Panc1 (cell line): ENCODE results near the gene SIAH3. TPM values are rescaled to one million over a fixed set of nuclear protein-coding genes. Genes with fewer than 3 reads are reported as not detected.

ENCODE experiments used
- ATAC-seq: fragments of 200-7000 bp; cut with Tn5 transposase; 2 replicates; pipeline ENCODE4 v1.9.1; 2020; ENCODE audit warnings: mild to moderate bottlenecking, moderate library complexity
- BruUV-seq: library from RNA; stranded (reverse); fragments of 400-500 nt; replicated peaks from 2 replicates; lab custom pipeline; 2021; lab: Mats Ljungman, UMichigan
- CTCF ChIA-PET: fragments of 300-600 bp; sonication (Branson Sonifier 250); formaldehyde crosslinking; loops from one replicate; lab custom pipeline; 2022; ENCODE audit warnings: antibody characterized with exemption; lab: Charles Lee
- POLR2A ChIA-PET: fragments of 300-600 bp; sonication (Branson Sonifier 250); formaldehyde crosslinking; loops from one replicate; lab custom pipeline; 2022; ENCODE audit warnings: antibody characterized with exemption; lab: Charles Lee
- DNase-seq: peaks from one replicate; pipeline ENCODE4 v3.0.0-alpha.2; 2010; ENCODE audit warnings: low read depth, low spot score
- H3K27ac ChIP-seq: 2 replicates; pipeline ENCODE4 v1.5.1; 2011; ENCODE audit warnings: mild to moderate bottlenecking, low read length, inconsistent platforms
- H3K27me3 ChIP-seq: fragments of 200-500 bp; sonication (Bioruptor generic); 2 replicates; pipeline ENCODE4 v1.6.0; 2014; ENCODE audit warnings: low read length, inconsistent platforms; ENCODE audit not compliant: control insufficient read depth, insufficient read depth
- H3K36me3 ChIP-seq: fragments of 200-500 bp; sonication (Bioruptor generic); 2 replicates; pipeline ENCODE4 v1.5.1; 2014; ENCODE audit warnings: inconsistent platforms, mild to moderate bottlenecking, low read length, moderate library complexity; ENCODE audit not compliant: control insufficient read depth, insufficient read depth
- H3K4me1 ChIP-seq: 2 replicates; pipeline ENCODE4 v1.5.1; 2011; ENCODE audit warnings: inconsistent platforms, mild to moderate bottlenecking, low read length, moderate library complexity; ENCODE audit not compliant: control insufficient read depth, insufficient read depth
- H3K4me3 ChIP-seq, 2 experiments: 2 replicates each; pipeline ENCODE4 v1.5.1; 2011 to 2012; ENCODE audit warnings: low read depth in 2 of 2, low read length in 2 of 2, mild to moderate bottlenecking in 2 of 2, inconsistent platforms in 1 of 2, moderate library complexity in 1 of 2
- H3K9me3 ChIP-seq: fragments of 200-500 bp; sonication (Bioruptor generic); 2 replicates; pipeline ENCODE4 v1.5.1; 2014; ENCODE audit warnings: low read depth, mild to moderate bottlenecking, inconsistent platforms, low read length, moderate library complexity; ENCODE audit not compliant: control insufficient read depth, insufficient read depth
- POLR2AphosphoS5 ChIP-seq: IDR thresholded peaks from 2 replicates; pipeline ENCODE4 v1.6.1; 2012; ENCODE audit warnings: mild to moderate bottlenecking, low read depth, low read length, moderate library complexity
- SIN3A ChIP-seq: IDR thresholded peaks from 2 replicates; pipeline ENCODE4 v1.6.1; 2012; ENCODE audit warnings: low read depth, mild to moderate bottlenecking, low read length, moderate library complexity, borderline replicate concordance; ENCODE audit not compliant: insufficient read depth
- TCF7L2 ChIP-seq: IDR thresholded peaks from 2 replicates; pipeline ENCODE4 v1.6.1; 2011; ENCODE audit warnings: mild to moderate bottlenecking, low read depth, low read length, inconsistent platforms
- in situ Hi-C: cut with HindIII; loops from 2 replicates; pipeline ENCODE4 v1.10.0; 2016; ENCODE audit warnings: low sequenced_read_pairs, low pct_unique_long_range_greater_than_20kb
- intact Hi-C: fragments of 100-400 bp; cut with micrococcal nuclease; formaldehyde crosslinking; loops from one replicate; pipeline ENCODE4 v1.10.0; 2022; ENCODE audit not compliant: unreplicated experiment
- total RNA-seq: library from RNA; stranded (reverse); gene quantifications from one replicate; pipeline ENCODE4 v1.2.1, GENCODE V29; 2021; ENCODE audit not compliant: unreplicated experiment
- TF ChIP-seq, protein P1 (sequence below): fragments of 450-650 bp; IDR thresholded peaks from 2 replicates; pipeline ENCODE4 v1.5.1; 2017; ENCODE audit warnings: mild to moderate bottlenecking
- TF ChIP-seq, protein P2 (sequence below), 2 experiments: IDR thresholded peaks; 2 replicates each; pipeline ENCODE4 v1.6.1; 2011 to 2012; ENCODE audit warnings: low read depth in 2 of 2, control low read depth in 1 of 2, low read length in 1 of 2, mild to moderate bottlenecking in 1 of 2, moderate library complexity in 1 of 2; ENCODE audit not compliant: insufficient read depth in 1 of 2

SIAH3 gene
- total RNA-seq, 1 experiment from 2014 or later, result not detected

DNA sequence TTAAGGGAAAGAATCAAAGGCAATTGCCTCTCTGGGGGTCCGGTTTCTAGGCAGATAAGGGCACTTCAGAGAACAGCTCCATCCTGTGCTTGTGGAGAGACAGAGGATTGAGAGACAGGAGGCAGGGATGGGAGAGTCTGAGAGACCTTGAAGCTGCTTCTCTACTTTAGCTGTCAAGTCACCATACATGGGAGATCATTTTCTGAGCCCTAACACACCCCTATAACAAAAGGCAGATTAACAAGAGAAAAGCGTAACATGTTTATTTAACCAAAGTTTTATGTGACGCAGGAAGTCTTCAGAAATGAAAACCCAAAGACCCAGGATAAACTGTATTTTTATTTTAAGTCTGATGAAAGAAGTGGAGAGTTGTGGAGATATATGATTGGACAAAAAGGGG lies 101.0 kb downstream of the SIAH3 start:
- POLR2A ChIA-PET, result no interaction called here
- BruUV-seq, result no TSS peak
- no peaks in the 10 kb centered on the region for H3K4me1 ChIP-seq
- in situ Hi-C loops, result no loop called here
- no peak for DNase-seq
- H3K36me3 ChIP-seq, result no peaks in the 10 kb centered on the region
- no peak for ATAC-seq
- no peak overlapping the region for H3K27ac ChIP-seq
- CTCF ChIA-PET, result no interaction called here
- H3K27me3 ChIP-seq, result peaks cover 3% of the 10 kb centered on the region
- H3K4me3 ChIP-seq, result no peak overlapping the region
- TF ChIP-seq TCF7L2, result no peak
- TF ChIP-seq, protein P1, sequence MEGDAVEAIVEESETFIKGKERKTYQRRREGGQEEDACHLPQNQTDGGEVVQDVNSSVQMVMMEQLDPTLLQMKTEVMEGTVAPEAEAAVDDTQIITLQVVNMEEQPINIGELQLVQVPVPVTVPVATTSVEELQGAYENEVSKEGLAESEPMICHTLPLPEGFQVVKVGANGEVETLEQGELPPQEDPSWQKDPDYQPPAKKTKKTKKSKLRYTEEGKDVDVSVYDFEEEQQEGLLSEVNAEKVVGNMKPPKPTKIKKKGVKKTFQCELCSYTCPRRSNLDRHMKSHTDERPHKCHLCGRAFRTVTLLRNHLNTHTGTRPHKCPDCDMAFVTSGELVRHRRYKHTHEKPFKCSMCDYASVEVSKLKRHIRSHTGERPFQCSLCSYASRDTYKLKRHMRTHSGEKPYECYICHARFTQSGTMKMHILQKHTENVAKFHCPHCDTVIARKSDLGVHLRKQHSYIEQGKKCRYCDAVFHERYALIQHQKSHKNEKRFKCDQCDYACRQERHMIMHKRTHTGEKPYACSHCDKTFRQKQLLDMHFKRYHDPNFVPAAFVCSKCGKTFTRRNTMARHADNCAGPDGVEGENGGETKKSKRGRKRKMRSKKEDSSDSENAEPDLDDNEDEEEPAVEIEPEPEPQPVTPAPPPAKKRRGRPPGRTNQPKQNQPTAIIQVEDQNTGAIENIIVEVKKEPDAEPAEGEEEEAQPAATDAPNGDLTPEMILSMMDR, result no peak
- TF ChIP-seq, protein P2, sequence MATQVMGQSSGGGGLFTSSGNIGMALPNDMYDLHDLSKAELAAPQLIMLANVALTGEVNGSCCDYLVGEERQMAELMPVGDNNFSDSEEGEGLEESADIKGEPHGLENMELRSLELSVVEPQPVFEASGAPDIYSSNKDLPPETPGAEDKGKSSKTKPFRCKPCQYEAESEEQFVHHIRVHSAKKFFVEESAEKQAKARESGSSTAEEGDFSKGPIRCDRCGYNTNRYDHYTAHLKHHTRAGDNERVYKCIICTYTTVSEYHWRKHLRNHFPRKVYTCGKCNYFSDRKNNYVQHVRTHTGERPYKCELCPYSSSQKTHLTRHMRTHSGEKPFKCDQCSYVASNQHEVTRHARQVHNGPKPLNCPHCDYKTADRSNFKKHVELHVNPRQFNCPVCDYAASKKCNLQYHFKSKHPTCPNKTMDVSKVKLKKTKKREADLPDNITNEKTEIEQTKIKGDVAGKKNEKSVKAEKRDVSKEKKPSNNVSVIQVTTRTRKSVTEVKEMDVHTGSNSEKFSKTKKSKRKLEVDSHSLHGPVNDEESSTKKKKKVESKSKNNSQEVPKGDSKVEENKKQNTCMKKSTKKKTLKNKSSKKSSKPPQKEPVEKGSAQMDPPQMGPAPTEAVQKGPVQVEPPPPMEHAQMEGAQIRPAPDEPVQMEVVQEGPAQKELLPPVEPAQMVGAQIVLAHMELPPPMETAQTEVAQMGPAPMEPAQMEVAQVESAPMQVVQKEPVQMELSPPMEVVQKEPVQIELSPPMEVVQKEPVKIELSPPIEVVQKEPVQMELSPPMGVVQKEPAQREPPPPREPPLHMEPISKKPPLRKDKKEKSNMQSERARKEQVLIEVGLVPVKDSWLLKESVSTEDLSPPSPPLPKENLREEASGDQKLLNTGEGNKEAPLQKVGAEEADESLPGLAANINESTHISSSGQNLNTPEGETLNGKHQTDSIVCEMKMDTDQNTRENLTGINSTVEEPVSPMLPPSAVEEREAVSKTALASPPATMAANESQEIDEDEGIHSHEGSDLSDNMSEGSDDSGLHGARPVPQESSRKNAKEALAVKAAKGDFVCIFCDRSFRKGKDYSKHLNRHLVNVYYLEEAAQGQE (IDR thresholded peaks at IDR 0.05; ENCODE audit: insufficient read depth in 1 of 2, low read depth in 2 of 2, low read length in 1 of 2), result no peak
- no peak for TF ChIP-seq POLR2AphosphoS5
- no peak for TF ChIP-seq SIN3A
- intact Hi-C loops, result no loop called here
- H3K9me3 ChIP-seq, result no peaks in the 10 kb centered on the region

DNA sequence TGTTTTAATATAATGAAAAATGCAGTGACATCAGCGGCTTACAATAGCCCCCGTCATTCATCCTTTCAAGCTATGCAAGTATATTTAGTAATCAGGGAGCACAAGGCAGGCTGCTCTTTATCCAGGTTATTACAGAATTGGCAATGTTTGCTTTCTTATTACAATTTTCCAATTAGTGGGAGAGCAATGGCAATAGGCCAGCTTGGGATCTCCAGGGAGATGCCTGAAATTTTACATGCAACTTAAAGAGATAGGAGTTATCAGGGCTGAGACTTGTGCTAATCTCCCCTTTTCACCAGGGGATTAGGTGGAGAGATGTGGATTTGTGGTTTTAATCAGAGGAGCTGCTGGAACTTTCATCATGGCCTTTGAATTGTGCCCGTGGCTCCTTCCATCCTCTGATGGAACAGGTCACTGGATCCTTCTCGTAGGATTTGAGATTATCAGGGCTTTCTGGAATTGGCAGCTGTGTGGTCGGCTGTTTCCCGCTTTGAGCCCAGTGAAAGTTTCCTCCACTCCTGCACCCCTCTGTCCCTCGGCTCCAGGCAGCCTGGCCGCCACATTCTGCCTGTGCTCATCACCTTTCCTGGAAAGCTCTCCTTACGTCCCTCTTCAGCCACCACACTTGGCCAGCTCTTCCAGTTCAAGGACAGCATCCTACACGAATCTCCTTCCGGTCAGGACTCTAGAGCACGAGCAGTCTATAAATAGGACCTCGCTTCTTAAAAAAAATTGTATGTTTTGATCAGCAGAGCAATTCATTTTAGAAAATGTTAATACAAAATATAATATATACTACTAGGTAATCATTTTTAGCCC lies 102.4 kb downstream of the SIAH3 start:
- TF ChIP-seq POLR2AphosphoS5 (no peak), TCF7L2 (no peak), SIN3A (no peak)
- TF ChIP-seq, protein P1, result no peak
- TF ChIP-seq, protein P2 (IDR thresholded peaks at IDR 0.05; ENCODE audit: insufficient read depth in 1 of 2, low read depth in 2 of 2, low read length in 1 of 2), result no peak
- in situ Hi-C loops (no loop called here), intact Hi-C loops (no loop called here)
- no TSS peak for BruUV-seq
- ChIA-PET CTCF (no interaction called here), POLR2A (no interaction called here)
- Histone ChIP-seq H3K9me3 (no peaks in the 10 kb centered on the region), H3K4me3 (no peak overlapping the region), H3K27ac (no peak overlapping the region), H3K4me1 (no peaks in the 10 kb centered on the region), H3K36me3 (no peaks in the 10 kb centered on the region), H3K27me3 (peaks cover 3% of the 10 kb centered on the region)
- ATAC-seq, result no peak
- DNase-seq, result no peak
